Esophagus (tissue), 2 donors: ENCODE measurements around the gene UNC80. TPM values are rescaled to one million over a fixed set of nuclear protein-coding genes. Genes with fewer than 3 reads are reported as not detected.

Experiments
- H3K27ac ChIP-seq, 2 donors: one replicate each; pipeline ENCODE4 v1.5.1; 2013; ENCODE audit warnings: low read depth in 2 of 2, mild to moderate bottlenecking in 2 of 2, inconsistent platforms in 1 of 2, low read length in 1 of 2, moderate library complexity in 1 of 2
- H3K27me3 ChIP-seq, 2 donors: one replicate each; pipeline ENCODE4 v1.6.1; 2013; ENCODE audit warnings: low read length in 2 of 2, control low read depth in 1 of 2, mild to moderate bottlenecking in 1 of 2; ENCODE audit not compliant: insufficient read depth in 2 of 2, control insufficient read depth in 1 of 2
- H3K36me3 ChIP-seq, 2 donors: one replicate each; pipeline ENCODE4 v1.6.1; 2013; ENCODE audit warnings: low read length in 1 of 2; ENCODE audit not compliant: control insufficient read depth in 2 of 2, insufficient read depth in 2 of 2
- H3K4me1 ChIP-seq, 2 donors: one replicate each; pipeline ENCODE4 v1.6.1; 2013; ENCODE audit warnings: low read length in 1 of 2; ENCODE audit not compliant: control insufficient read depth in 2 of 2, insufficient read depth in 2 of 2
- H3K4me3 ChIP-seq, 2 donors: one replicate each; pipeline ENCODE4 v1.5.1; 2013; ENCODE audit warnings: low read length in 2 of 2, mild to moderate bottlenecking in 2 of 2, low read depth in 1 of 2, moderate library complexity in 1 of 2
- H3K9me3 ChIP-seq, 2 donors: one replicate each; pipeline ENCODE4 v1.6.1; 2013; ENCODE audit warnings: mild to moderate bottlenecking in 2 of 2, low read depth in 1 of 2, low read length in 1 of 2, moderate library complexity in 1 of 2; ENCODE audit not compliant: control insufficient read depth in 2 of 2, insufficient read depth in 1 of 2
- WGBS, 2 donors: extraction: QIAGEN DNeasy Blood & Tissue Kit; methylation state at CpG; one replicate each; pipeline ENCODE4 v1.1.7; 2013; 5-methylcytosine and 5-hydroxymethylcytosine counted together
- polyA plus RNA-seq, 2 donors: library from polyadenylated mRNA; stranded (reverse); fragments of 200-250 nt; gene quantifications; one replicate each; pipeline ENCODE4 v1.2.3, GENCODE V29; 2013
- donor health status: healthy with polysubstance abuse.
- donor health status: Bipolar disorder and iron deficiency.

The UNC80 gene
- polyA plus RNA-seq, 2 donors = under 0.01 to 0.02 TPM

- H3K27me3 ChIP-seq = peaks cover 0 to 3% of the 10 kb centered on the region in 2 donors
- H3K4me1 ChIP-seq = no peaks in the 10 kb centered on the region
- no peaks in the 10 kb centered on the region for H3K9me3 ChIP-seq
- no peaks in the 10 kb centered on the region for H3K36me3 ChIP-seq
- H3K4me3 ChIP-seq = no peak overlapping the region
- no peak overlapping the region for H3K27ac ChIP-seq
- 86 to 88% methylated on average over 4 of the region's 4 CpGs for WGBS, 2 donors
These were observed 59.3 kb downstream of the UNC80 start for GRCh38 chr2:209830722-209831465.

- peaks cover 0 to 3% of the 10 kb centered on the region in 2 donors for H3K27me3 ChIP-seq
- H3K9me3 ChIP-seq = no peaks in the 10 kb centered on the region
- no peaks in the 10 kb centered on the region for H3K36me3 ChIP-seq
- no peak overlapping the region for H3K27ac ChIP-seq
- WGBS, 2 donors = 61 to 71% methylated on average over 5 of the region's 5 CpGs
- H3K4me1 ChIP-seq = no peaks in the 10 kb centered on the region
- no peak overlapping the region for H3K4me3 ChIP-seq
These were observed 63.1 kb downstream of the UNC80 start for GRCh38 chr2:209834767-209835166.

GRCh38 chr2:209840434-209840833 lies 68.8 kb downstream of the UNC80 start:
- 33 to 35% methylated on average over 3 of the region's 3 CpGs for WGBS, 2 donors
- no peaks in the 10 kb centered on the region for H3K27me3 ChIP-seq
- H3K36me3 ChIP-seq = no peaks in the 10 kb centered on the region
- no peak overlapping the region for H3K27ac ChIP-seq
- no peaks in the 10 kb centered on the region for H3K9me3 ChIP-seq
- H3K4me1 ChIP-seq = no peaks in the 10 kb centered on the region
- H3K4me3 ChIP-seq = no peak overlapping the region

GRCh38 chr2:209845666-209846065 lies 74.0 kb downstream of the UNC80 start:
- Histone ChIP-seq H3K36me3 (no peaks in the 10 kb centered on the region), H3K27ac (no peak overlapping the region), H3K4me1 (no peaks in the 10 kb centered on the region), H3K4me3 (no peak overlapping the region), H3K27me3 (no peaks in the 10 kb centered on the region), H3K9me3 (no peaks in the 10 kb centered on the region)
- WGBS, 2 donors = 84% methylated on average over 2 of the region's 2 CpGs

GRCh38 chr2:209864716-209865295 lies 93.2 kb downstream of the UNC80 start:
- 66 to 67% methylated on average over 18 of the region's 18 CpGs for WGBS, 2 donors
- H3K4me1 ChIP-seq = no peaks in the 10 kb centered on the region
- no peaks in the 10 kb centered on the region for H3K27me3 ChIP-seq

GRCh38 chr2:209868271-209868994 lies 96.8 kb downstream of the UNC80 start:
- 85 to 89% methylated on average over 6 of the region's 6 CpGs for WGBS, 2 donors
- no peaks in the 10 kb centered on the region for H3K36me3 ChIP-seq
- no peaks in the 10 kb centered on the region for H3K27me3 ChIP-seq
- no peak overlapping the region for H3K4me3 ChIP-seq
- no peaks in the 10 kb centered on the region for H3K9me3 ChIP-seq
- no peaks in the 10 kb centered on the region for H3K4me1 ChIP-seq
- no peak overlapping the region for H3K27ac ChIP-seq

More at GRCh38 chr2:209864716-209865295, 93.2 kb downstream of the UNC80 start:
- no peaks in the 10 kb centered on the region for H3K36me3 ChIP-seq
- H3K9me3 ChIP-seq = no peaks in the 10 kb centered on the region
- H3K27ac ChIP-seq = no peak overlapping the region
- no peak overlapping the region for H3K4me3 ChIP-seq

GRCh38 chr2:209870067-209870466 lies 98.4 kb downstream of the UNC80 start:
- H3K27ac ChIP-seq = no peak overlapping the region
- H3K4me1 ChIP-seq = no peaks in the 10 kb centered on the region
- 34% methylated on average over 2 of the region's 2 CpGs for WGBS, 2 donors
- H3K27me3 ChIP-seq = no peaks in the 10 kb centered on the region
- no peaks in the 10 kb centered on the region for H3K36me3 ChIP-seq
- no peaks in the 10 kb centered on the region for H3K9me3 ChIP-seq
- H3K4me3 ChIP-seq = no peak overlapping the region

- Histone ChIP-seq H3K36me3 (no peaks in the 10 kb centered on the region), H3K9me3 (no peaks in the 10 kb centered on the region), H3K4me1 (no peaks in the 10 kb centered on the region), H3K4me3 (no peak overlapping the region), H3K27me3 (no peaks in the 10 kb centered on the region), H3K27ac (no peak overlapping the region)
- 46 to 47% methylated on average over 9 of the region's 9 CpGs for WGBS, 2 donors
These were observed 101.0 kb downstream of the UNC80 start for GRCh38 chr2:209872675-209873074.

- Histone ChIP-seq H3K27me3 (no peaks in the 10 kb centered on the region), H3K27ac (no peak overlapping the region), H3K4me3 (no peak overlapping the region), H3K4me1 (no peaks in the 10 kb centered on the region), H3K9me3 (no peaks in the 10 kb centered on the region), H3K36me3 (no peaks in the 10 kb centered on the region)
- 65 to 86% methylated on average over 1 of the region's 1 CpG for WGBS, 2 donors
These were observed 103.6 kb downstream of the UNC80 start for GRCh38 chr2:209875270-209875669.
